Mesendoderm (in vitro differentiated cells): ENCODE results near the gene SDK1. TPM values are rescaled to one million over a fixed set of nuclear protein-coding genes. Genes with fewer than 3 reads are reported as not detected.

ENCODE experiments used
- DNase-seq: peaks from one replicate; pipeline ENCODE4 v3.0.0; 2013
- H2AK5ac ChIP-seq: 2 replicates; pipeline ENCODE4 v1.6.1; 2013; ENCODE audit warnings: low read length, inconsistent platforms
- H2BK120ac ChIP-seq: 2 replicates; pipeline ENCODE4 v1.6.1; 2013; ENCODE audit warnings: low read depth, mild to moderate bottlenecking, low read length, moderate library complexity, mixed read lengths
- H2BK15ac ChIP-seq: replicated peaks from 2 replicates; pipeline ENCODE4 v1.6.1; 2013; ENCODE audit warnings: low read depth, mild to moderate bottlenecking, moderate library complexity
- H2BK5ac ChIP-seq: 2 replicates; pipeline ENCODE4 v1.6.1; 2013; ENCODE audit warnings: low read length, inconsistent platforms
- H3K18ac ChIP-seq: 2 replicates; pipeline ENCODE4 v1.6.1; 2013; ENCODE audit warnings: mild to moderate bottlenecking, low read length, mixed read lengths
- H3K23ac ChIP-seq: one replicate; pipeline ENCODE4 v1.6.1; 2013; ENCODE audit warnings: low read length
- H3K27ac ChIP-seq: 2 replicates; pipeline ENCODE4 v1.5.1; 2013; ENCODE audit warnings: low read depth, mild to moderate bottlenecking, inconsistent platforms, low read length, moderate library complexity
- H3K27me3 ChIP-seq: 2 replicates; pipeline ENCODE4 v1.6.1; 2013; ENCODE audit warnings: low read length, control low read depth, mild to moderate bottlenecking, inconsistent platforms; ENCODE audit not compliant: insufficient read depth, poor library complexity
- H3K36me3 ChIP-seq: 2 replicates; pipeline ENCODE4 v1.6.1; 2013; ENCODE audit warnings: low read length, inconsistent platforms; ENCODE audit not compliant: control insufficient read depth, insufficient read depth
- H3K4ac ChIP-seq: one replicate; pipeline ENCODE4 v1.6.1; 2013; ENCODE audit warnings: low read depth, mild to moderate bottlenecking, low read length, moderate library complexity
- H3K4me1 ChIP-seq: 2 replicates; pipeline ENCODE4 v1.6.1; 2013; ENCODE audit warnings: low read depth, low read length, inconsistent platforms; ENCODE audit not compliant: control insufficient read depth
- H3K4me2 ChIP-seq: 2 replicates; pipeline ENCODE4 v1.6.1; 2013; ENCODE audit warnings: low read length
- H3K4me3 ChIP-seq: 2 replicates; pipeline ENCODE4 v1.5.1; 2013; ENCODE audit warnings: mild to moderate bottlenecking, low read length
- H3K56ac ChIP-seq: one replicate; pipeline ENCODE4 v1.6.1; 2013; ENCODE audit warnings: low read length
- H3K79me1 ChIP-seq: 2 replicates; pipeline ENCODE4 v1.6.1; 2013; ENCODE audit warnings: low read length, inconsistent platforms
- H3K79me2 ChIP-seq: 2 replicates; pipeline ENCODE4 v1.6.1; 2013; ENCODE audit warnings: mild to moderate bottlenecking, low read length; ENCODE audit not compliant: control insufficient read depth, insufficient read depth
- H3K9ac ChIP-seq: 2 replicates; pipeline ENCODE4 v1.6.1; 2013; ENCODE audit warnings: low read length, inconsistent platforms
- H4K5ac ChIP-seq: one replicate; pipeline ENCODE4 v1.6.1; 2013; ENCODE audit warnings: low read length
- H4K8ac ChIP-seq: one replicate; pipeline ENCODE4 v1.6.1; 2013; ENCODE audit warnings: low read depth, mild to moderate bottlenecking, control low read depth, low read length, moderate library complexity
- WGBS: extraction: QIAGEN DNeasy Blood & Tissue Kit; methylation state at CpG from one replicate; pipeline ENCODE4 v1.1.7; 2013; ENCODE audit warnings: low lambda C conversion rate, missing lambda C conversion rate; ENCODE audit not compliant: insufficient coverage; ENCODE audit errors: extremely low coverage; 5-methylcytosine and 5-hydroxymethylcytosine counted together
- polyA plus RNA-seq, 2 experiments: library from polyadenylated mRNA; stranded (reverse); fragments of 200-250 nt; gene quantifications; one replicate each; pipeline ENCODE4 v1.2.3, GENCODE V29; 2013

The SDK1 gene
- 1.6 TPM for polyA plus RNA-seq (2013, experiment 1 of 2)
- polyA plus RNA-seq (2013, experiment 2 of 2), result 1.8 TPM

- Histone ChIP-seq H3K4me2 (peak within 1 kb of the TSS; percentile 80), H3K79me1 (no peaks in the 10 kb centered on the region), H3K79me2 (no peaks in the 10 kb centered on the region), H3K27me3 (no peaks in the 10 kb centered on the region), H2BK5ac (no peak within 1 kb of the TSS), H3K18ac (peak within 1 kb of the TSS; percentile 55), H2BK15ac (no peak within 1 kb of the TSS), H3K56ac (peak within 1 kb of the TSS; percentile 78), H4K5ac (no peak within 1 kb of the TSS), H3K23ac (no peak within 1 kb of the TSS), H3K36me3 (no peaks in the 10 kb centered on the region), H4K8ac (no peak within 1 kb of the TSS), H3K4me1 (no peaks in the 10 kb centered on the region), H3K4ac (no peak within 1 kb of the TSS), H2AK5ac (no peak within 1 kb of the TSS), H2BK120ac (no peak within 1 kb of the TSS), H3K4me3 (peak within 1 kb of the TSS; percentile 34), H3K9ac (peak within 1 kb of the TSS; percentile 56), H3K27ac (no peak within 1 kb of the TSS)
- no CpG with 5 or more reads among the region's 119 CpGs for WGBS
- DNase-seq, result peak; percentile 96
These were observed at the start of gene SDK1 for GRCh38 chr7:3300651-3301448. SDK1 (plus strand) TSS chr7:3301252; CDS start chr7:3301587, 335 bp downstream.

- no peak overlapping the region for H3K4ac ChIP-seq
- H2BK15ac ChIP-seq, result no peak overlapping the region
- H4K8ac ChIP-seq, result no peak overlapping the region
- whole genome bisulfite sequencing, result no CpG with 5 or more reads among the region's 6 CpGs
- H3K79me1 ChIP-seq, result no peaks in the 10 kb centered on the region
- H3K18ac ChIP-seq, result no peak overlapping the region
- no peaks in the 10 kb centered on the region for H3K36me3 ChIP-seq
- H3K27me3 ChIP-seq, result no peaks in the 10 kb centered on the region
- no peak overlapping the region for H3K9ac ChIP-seq
- H3K4me2 ChIP-seq, result no peak overlapping the region
- H3K4me3 ChIP-seq, result no peak overlapping the region
- no peak for DNase-seq
- H3K4me1 ChIP-seq, result no peaks in the 10 kb centered on the region
- no peaks in the 10 kb centered on the region for H3K79me2 ChIP-seq
- no peak overlapping the region for H3K23ac ChIP-seq
- H2AK5ac ChIP-seq, result no peak overlapping the region
- H3K27ac ChIP-seq, result no peak overlapping the region
- no peak overlapping the region for H2BK5ac ChIP-seq
- H4K5ac ChIP-seq, result no peak overlapping the region
- H3K56ac ChIP-seq, result no peak overlapping the region
- H2BK120ac ChIP-seq, result no peak overlapping the region
These were observed 46.3 kb upstream of the SDK1 start for GRCh38 chr7:3254718-3255117.

- H4K8ac ChIP-seq, result no peak overlapping the region
- no peaks in the 10 kb centered on the region for H3K36me3 ChIP-seq
- H2BK5ac ChIP-seq, result no peak overlapping the region
- no peak for DNase-seq
- H2AK5ac ChIP-seq, result no peak overlapping the region
- H2BK120ac ChIP-seq, result no peak overlapping the region
- H3K27ac ChIP-seq, result no peak overlapping the region
- no peak overlapping the region for H3K9ac ChIP-seq
- no peak overlapping the region for H3K23ac ChIP-seq
- H3K56ac ChIP-seq, result no peak overlapping the region
- no peaks in the 10 kb centered on the region for H3K27me3 ChIP-seq
- H3K4me3 ChIP-seq, result no peak overlapping the region
- no peak overlapping the region for H3K18ac ChIP-seq
- H3K4me1 ChIP-seq, result no peaks in the 10 kb centered on the region
- no peak overlapping the region for H3K4me2 ChIP-seq
- H3K79me2 ChIP-seq, result no peaks in the 10 kb centered on the region
- H3K4ac ChIP-seq, result no peak overlapping the region
- no peak overlapping the region for H2BK15ac ChIP-seq
- no peaks in the 10 kb centered on the region for H3K79me1 ChIP-seq
- WGBS, result no CpG with 5 or more reads among the region's 17 CpGs
- no peak overlapping the region for H4K5ac ChIP-seq
These were observed 41.2 kb upstream of the SDK1 start for GRCh38 chr7:3259711-3260400.

- H4K8ac ChIP-seq, result no peak overlapping the region
- no peak overlapping the region for H2AK5ac ChIP-seq
- H2BK5ac ChIP-seq, result no peak overlapping the region
- no peaks in the 10 kb centered on the region for H3K27me3 ChIP-seq
- no peak overlapping the region for H3K56ac ChIP-seq
- no peaks in the 10 kb centered on the region for H3K79me1 ChIP-seq
- H3K4ac ChIP-seq, result no peak overlapping the region
- no peak overlapping the region for H2BK120ac ChIP-seq
- H3K4me2 ChIP-seq, result no peak overlapping the region
- no peak overlapping the region for H4K5ac ChIP-seq
- H3K18ac ChIP-seq, result no peak overlapping the region
- H3K79me2 ChIP-seq, result no peaks in the 10 kb centered on the region
- H3K23ac ChIP-seq, result no peak overlapping the region
- no peak overlapping the region for H3K4me3 ChIP-seq
- WGBS, result no CpG with 5 or more reads among the region's 10 CpGs
- H2BK15ac ChIP-seq, result no peak overlapping the region
- no peaks in the 10 kb centered on the region for H3K36me3 ChIP-seq
- DNase-seq, result no peak
- no peaks in the 10 kb centered on the region for H3K4me1 ChIP-seq
- no peak overlapping the region for H3K9ac ChIP-seq
- no peak overlapping the region for H3K27ac ChIP-seq
These were observed 40.7 kb upstream of the SDK1 start for GRCh38 chr7:3260401-3260715.

- DNase-seq, result no peak
- H4K8ac ChIP-seq, result no peak overlapping the region
- H3K79me1 ChIP-seq, result no peaks in the 10 kb centered on the region
- H3K4me3 ChIP-seq, result no peak overlapping the region
- no peak overlapping the region for H3K4ac ChIP-seq
- no peak overlapping the region for H2BK5ac ChIP-seq
- no peaks in the 10 kb centered on the region for H3K4me1 ChIP-seq
- no peak overlapping the region for H3K56ac ChIP-seq
- H3K23ac ChIP-seq, result no peak overlapping the region
- no peak overlapping the region for H3K4me2 ChIP-seq
- H3K9ac ChIP-seq, result no peak overlapping the region
- H3K27ac ChIP-seq, result no peak overlapping the region
- no peak overlapping the region for H2AK5ac ChIP-seq
- no peaks in the 10 kb centered on the region for H3K36me3 ChIP-seq
- H3K18ac ChIP-seq, result no peak overlapping the region
- no peaks in the 10 kb centered on the region for H3K27me3 ChIP-seq
- WGBS, result no CpG with 5 or more reads among the region's 9 CpGs
- H2BK120ac ChIP-seq, result no peak overlapping the region
- no peaks in the 10 kb centered on the region for H3K79me2 ChIP-seq
- H2BK15ac ChIP-seq, result no peak overlapping the region
- no peak overlapping the region for H4K5ac ChIP-seq
These were observed 36.2 kb upstream of the SDK1 start for GRCh38 chr7:3264693-3265339.
